OCI-LY1 (cell line): Measurements from ENCODE around the gene REM2.

Experiments
- H2AFZ ChIP-seq: fragments of 200-600 bp; sonication (generic), shearing (Covaris generic); 2 replicates; pipeline ENCODE4 v1.6.0; 2014; ENCODE audit warnings: antibody characterized with exemption, mild to moderate bottlenecking, low read length
- H3F3A ChIP-seq: fragments of 200-600 bp; sonication (generic), shearing (Covaris generic); 2 replicates; pipeline ENCODE4 v1.6.0; 2014; ENCODE audit warnings: mild to moderate bottlenecking, antibody characterized with exemption, low read length, moderate library complexity; ENCODE audit not compliant: insufficient read depth
- H3K27ac ChIP-seq: fragments of 200-600 bp; sonication (generic); 2 replicates; pipeline ENCODE4 v1.5.1; 2014; ENCODE audit warnings: low read length, mixed run types, mild to moderate bottlenecking, low read depth; ENCODE audit not compliant: poor library complexity, severe bottlenecking
- H3K27me3 ChIP-seq: fragments of 200-600 bp; sonication (generic); 2 replicates; pipeline ENCODE4 v1.6.0; 2014; ENCODE audit warnings: antibody characterized with exemption, mild to moderate bottlenecking, low read length, moderate library complexity; ENCODE audit not compliant: insufficient read depth
- H3K36me3 ChIP-seq: fragments of 200-600 bp; sonication (generic); 2 replicates; pipeline ENCODE4 v1.6.1; 2014; ENCODE audit warnings: mild to moderate bottlenecking, antibody characterized with exemption, low read length, moderate library complexity, mixed read lengths; ENCODE audit not compliant: insufficient read depth
- H3K4me1 ChIP-seq: fragments of 200-600 bp; sonication (generic); 2 replicates; pipeline ENCODE4 v1.5.1; 2014; ENCODE audit warnings: mild to moderate bottlenecking, low read length, moderate library complexity; ENCODE audit not compliant: insufficient read depth, severe bottlenecking
- H3K4me2 ChIP-seq: fragments of 200-600 bp; sonication (generic), shearing (Covaris generic); 2 replicates; pipeline ENCODE4 v1.6.1; 2014; ENCODE audit warnings: low read length
- H3K4me3 ChIP-seq: fragments of 200-600 bp; sonication (generic); 2 replicates; pipeline ENCODE4 v1.5.1; 2014; ENCODE audit warnings: low read length, low read depth, mild to moderate bottlenecking, mixed read lengths; ENCODE audit not compliant: poor library complexity, severe bottlenecking
- H3K79me2 ChIP-seq: fragments of 200-600 bp; shearing (Covaris generic); 2 replicates; pipeline ENCODE4 v1.6.1; 2016; ENCODE audit warnings: mixed run types, low read length, mixed read lengths; ENCODE audit not compliant: insufficient read depth
- H3K9ac ChIP-seq: fragments of 200-600 bp; sonication (generic), shearing (Covaris generic); 2 replicates; pipeline ENCODE4 v1.6.1; 2014; ENCODE audit warnings: mild to moderate bottlenecking, low read length, mixed read lengths
- H3K9me2 ChIP-seq: fragments of 200-600 bp; sonication (generic), shearing (Covaris generic); 2 replicates; pipeline ENCODE4 v1.6.1; 2014; ENCODE audit warnings: low read depth, mild to moderate bottlenecking, low read length, mixed read lengths
- H3K9me3 ChIP-seq: fragments of 200-600 bp; shearing (Covaris generic); 2 replicates; pipeline ENCODE4 v1.6.1; 2014; ENCODE audit warnings: low read length, mixed read lengths
- H4K20me1 ChIP-seq: fragments of 200-600 bp; sonication (generic), shearing (Covaris generic); 2 replicates; pipeline ENCODE4 v1.6.0; 2016; ENCODE audit warnings: mild to moderate bottlenecking, low read length; ENCODE audit not compliant: insufficient read depth
- EZH2 ChIP-seq: fragments of 200-600 bp; sonication (generic), shearing (Covaris generic); IDR thresholded peaks from 2 replicates; pipeline ENCODE4 v1.8.0; 2017; ENCODE audit warnings: borderline replicate concordance, mixed run types, mild to moderate bottlenecking, antibody characterized with exemption, low read length, moderate library complexity, mixed read lengths
- TF ChIP-seq, protein P1 (sequence below): fragments of 200-600 bp; sonication (generic), shearing (Covaris generic); IDR thresholded peaks from 2 replicates; pipeline ENCODE4 v1.5.1; 2017; ENCODE audit warnings: mild to moderate bottlenecking, antibody characterized with exemption, low read length, moderate library complexity, mixed read lengths

REM2 gene

GRCh38 chr14:22926316-22926715 is 43.3 kb downstream of the REM2 start:
- Histone ChIP-seq H3K4me2 (peak overlapping the region; percentile 91; the same call in 1 of the 2 replicates), H3K36me3 (peaks cover 55% of the 10 kb centered on the region), H3F3A (no peaks in the 10 kb centered on the region), H3K9me3 (no peaks in the 10 kb centered on the region), H3K27ac (peak overlapping the region; percentile 38), H3K79me2 (peaks cover 12% of the 10 kb centered on the region), H3K4me1 (peaks cover 36% of the 10 kb centered on the region), H3K9ac (no peak overlapping the region; the same call in 1 of the 2 replicates), H2AFZ (no peak overlapping the region), H4K20me1 (no peaks in the 10 kb centered on the region), H3K27me3 (no peaks in the 10 kb centered on the region), H3K9me2 (no peaks in the 10 kb centered on the region), H3K4me3 (peak overlapping the region; percentile 97)
- TF ChIP-seq, protein P1, sequence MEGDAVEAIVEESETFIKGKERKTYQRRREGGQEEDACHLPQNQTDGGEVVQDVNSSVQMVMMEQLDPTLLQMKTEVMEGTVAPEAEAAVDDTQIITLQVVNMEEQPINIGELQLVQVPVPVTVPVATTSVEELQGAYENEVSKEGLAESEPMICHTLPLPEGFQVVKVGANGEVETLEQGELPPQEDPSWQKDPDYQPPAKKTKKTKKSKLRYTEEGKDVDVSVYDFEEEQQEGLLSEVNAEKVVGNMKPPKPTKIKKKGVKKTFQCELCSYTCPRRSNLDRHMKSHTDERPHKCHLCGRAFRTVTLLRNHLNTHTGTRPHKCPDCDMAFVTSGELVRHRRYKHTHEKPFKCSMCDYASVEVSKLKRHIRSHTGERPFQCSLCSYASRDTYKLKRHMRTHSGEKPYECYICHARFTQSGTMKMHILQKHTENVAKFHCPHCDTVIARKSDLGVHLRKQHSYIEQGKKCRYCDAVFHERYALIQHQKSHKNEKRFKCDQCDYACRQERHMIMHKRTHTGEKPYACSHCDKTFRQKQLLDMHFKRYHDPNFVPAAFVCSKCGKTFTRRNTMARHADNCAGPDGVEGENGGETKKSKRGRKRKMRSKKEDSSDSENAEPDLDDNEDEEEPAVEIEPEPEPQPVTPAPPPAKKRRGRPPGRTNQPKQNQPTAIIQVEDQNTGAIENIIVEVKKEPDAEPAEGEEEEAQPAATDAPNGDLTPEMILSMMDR, result no peak
- no peak for TF ChIP-seq EZH2

DNA sequence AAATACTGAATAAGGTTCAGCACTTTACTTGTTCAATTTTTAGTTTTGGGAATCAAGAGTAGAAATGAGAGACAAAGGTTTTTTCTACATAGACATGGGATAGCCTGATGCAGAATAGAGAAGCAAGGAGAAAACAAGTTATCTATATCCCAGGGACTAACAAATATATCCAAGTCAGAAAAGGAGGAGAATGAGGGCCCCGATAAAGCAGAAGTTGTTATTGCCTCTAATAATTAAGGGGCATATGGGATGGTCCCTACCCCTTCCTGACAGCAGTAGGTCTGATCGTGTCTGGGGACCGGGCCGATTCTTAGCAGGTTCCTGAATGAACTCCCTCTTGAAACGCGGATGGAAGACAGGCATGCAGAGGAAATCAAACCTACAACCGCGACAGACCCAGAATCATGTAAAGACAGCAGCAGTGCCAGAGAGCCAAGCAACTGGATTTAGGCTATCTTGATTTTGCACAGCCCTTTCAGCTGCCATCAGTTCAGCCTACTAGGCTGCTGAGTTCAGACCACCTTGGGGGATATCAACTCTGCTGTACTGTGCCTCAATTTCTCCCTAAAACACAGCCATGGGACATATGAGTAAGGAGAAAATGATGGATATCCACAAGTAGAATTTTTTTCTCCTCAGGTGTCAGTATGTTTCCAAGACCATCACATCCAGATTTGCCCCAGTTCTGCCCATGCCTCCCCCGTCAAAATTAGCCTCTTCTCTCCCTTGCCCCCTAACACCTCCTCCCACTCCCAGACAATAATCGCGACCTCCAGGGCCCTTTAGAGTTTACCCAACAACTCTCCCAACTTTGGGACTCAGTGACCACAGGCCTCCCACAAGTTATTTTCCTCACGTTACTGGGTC is 45.4 kb downstream of the REM2 start:
- H3K4me1 ChIP-seq, result peaks cover 36% of the 10 kb centered on the region
- no peaks in the 10 kb centered on the region for H3K27me3 ChIP-seq
- H3K9me2 ChIP-seq, result no peaks in the 10 kb centered on the region
- peaks cover 12% of the 10 kb centered on the region for H3K79me2 ChIP-seq
- no peak for TF ChIP-seq EZH2
- TF ChIP-seq, protein P1, result no peak
- peak overlapping the region; percentile 91 for H3K4me2 ChIP-seq
- peak overlapping the region; percentile 97 for H3K4me3 ChIP-seq
- H3K9ac ChIP-seq, result peak overlapping the region; percentile 96
- no peak overlapping the region for H2AFZ ChIP-seq
- H3K27ac ChIP-seq, result peak overlapping the region; percentile 59
- H3K9me3 ChIP-seq, result no peaks in the 10 kb centered on the region
- H4K20me1 ChIP-seq, result no peaks in the 10 kb centered on the region
- H3F3A ChIP-seq, result no peaks in the 10 kb centered on the region
- peaks cover 37% of the 10 kb centered on the region for H3K36me3 ChIP-seq

GRCh38 chr14:22929104-22929960 is 46.3 kb downstream of the REM2 start, which contains the start of gene PRMT5:
PRMT5 (minus strand) TSS chr14:22929376; CDS start chr14:22929361, 15 bp downstream.
- Histone ChIP-seq H3K4me1 (peaks cover 36% of the 10 kb centered on the region), H3K27me3 (no peaks in the 10 kb centered on the region), H3K79me2 (peaks cover 12% of the 10 kb centered on the region), H3K9me2 (no peaks in the 10 kb centered on the region), H3K9ac (peak within 1 kb of the TSS; percentile 96), H3K27ac (peak within 1 kb of the TSS; percentile 66), H3K4me3 (peak within 1 kb of the TSS; percentile 97), H2AFZ (peak within 1 kb of the TSS; percentile 68; the same call in 1 of the 2 replicates), H4K20me1 (no peaks in the 10 kb centered on the region), H3K36me3 (peaks cover 28% of the 10 kb centered on the region), H3K4me2 (peak within 1 kb of the TSS; percentile 91), H3K9me3 (no peaks in the 10 kb centered on the region), H3F3A (no peaks in the 10 kb centered on the region)
- TF ChIP-seq EZH2, result no peak
- TF ChIP-seq, protein P1, result no peak
